ENCODE results near the gene CPE.
"Not testable (repeated sequence)": the region's sequence is repeated elsewhere in the genome, so short reads cannot be mapped to it uniquely, and the experiment has no call there.

CPE gene

DNA sequence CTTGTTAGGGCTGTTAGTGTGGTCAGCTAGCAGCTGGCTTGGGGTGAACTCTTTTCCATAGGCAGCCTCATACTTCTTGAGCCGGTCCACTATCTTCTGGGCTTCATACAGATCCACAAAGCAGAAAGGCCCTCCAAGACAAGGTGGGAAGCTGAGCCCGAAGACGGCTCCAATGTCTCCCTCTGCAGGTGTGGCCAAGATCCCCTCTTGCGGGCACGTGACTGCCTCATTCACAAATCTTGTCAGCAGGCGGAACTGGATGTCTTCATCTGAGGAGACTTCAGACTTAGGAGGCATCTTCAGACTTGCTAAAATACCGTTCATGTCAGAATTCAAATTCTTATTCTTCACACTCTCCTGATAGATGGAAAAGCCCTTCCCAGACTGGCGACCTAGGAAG lies 25.3 kb downstream of the CPE start:
- DNase-seq (ENCODE audit: low read depth in 2 of 2) = no peak

- no peak for DNase-seq (ENCODE audit: low read depth in 2 of 2)
Measured at GRCh38 chr4:165404696-165405095, 25.9 kb downstream of the CPE start.

- no peak for DNase-seq (ENCODE audit: low read depth in 2 of 2)
Measured at GRCh38 chr4:165410214-165410613, 31.4 kb downstream of the CPE start.

- DNase-seq (ENCODE audit: low read depth in 2 of 2) = no peak
Measured at GRCh38 chr4:165415910-165416309, 37.1 kb downstream of the CPE start.

- DNase-seq (ENCODE audit: low read depth in 2 of 2) = no peak
Measured at GRCh38 chr4:165418073-165418472, 39.3 kb downstream of the CPE start.

DNA sequence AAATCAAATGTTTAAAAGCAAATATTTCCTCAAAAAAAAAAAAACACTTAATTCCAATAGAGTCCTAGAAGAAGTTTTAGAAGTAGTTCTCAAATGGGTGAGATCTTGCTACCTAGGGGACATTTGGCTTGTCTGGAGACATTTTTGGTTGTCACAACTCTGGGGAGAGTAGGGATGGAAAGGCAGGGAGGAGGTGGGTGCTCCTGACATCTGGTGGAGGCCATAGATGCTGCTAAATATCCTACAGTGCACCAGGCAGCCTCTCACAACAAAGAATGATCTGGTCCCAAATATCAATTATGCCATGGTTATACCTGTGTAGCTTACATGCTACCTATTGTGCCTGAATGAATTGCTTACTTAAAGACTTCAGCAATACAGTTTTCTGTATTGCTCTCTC lies 46.8 kb downstream of the CPE start:
- DNase-seq (ENCODE audit: low read depth in 2 of 2) = no peak

GRCh38 chr4:165426331-165426730 lies 47.5 kb downstream of the CPE start:
- no peak for DNase-seq (ENCODE audit: low read depth in 2 of 2)

GRCh38 chr4:165426823-165427222 lies 48.0 kb downstream of the CPE start:
- no peak for DNase-seq (ENCODE audit: low read depth in 2 of 2)

- no peak for DNase-seq (ENCODE audit: low read depth in 2 of 2)
Measured at GRCh38 chr4:165428957-165429356, 50.1 kb downstream of the CPE start.

- no peak for DNase-seq (ENCODE audit: low read depth in 2 of 2)
Measured at GRCh38 chr4:165433529-165433928, 54.7 kb downstream of the CPE start.

DNA sequence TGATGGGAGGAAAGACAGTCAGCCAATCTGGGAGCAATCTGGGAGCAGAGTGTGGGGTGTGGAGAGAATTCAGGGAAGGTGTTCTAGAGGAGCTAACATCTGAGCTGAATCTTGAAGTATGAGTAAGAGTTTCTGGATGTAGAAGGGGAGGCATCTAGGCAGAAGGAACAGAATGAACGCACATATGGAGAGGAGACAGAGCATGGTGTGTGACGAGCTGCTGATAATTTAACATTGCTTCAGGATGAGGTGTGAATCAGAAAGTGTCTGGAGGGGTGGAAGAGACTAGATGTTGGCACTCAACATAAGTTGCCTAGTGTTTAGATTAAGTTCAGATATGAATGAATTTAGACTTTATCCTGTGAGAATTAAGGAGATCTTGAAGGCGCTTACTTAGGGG lies 58.9 kb downstream of the CPE start:
- no peak for DNase-seq (ENCODE audit: low read depth in 2 of 2)

DNA sequence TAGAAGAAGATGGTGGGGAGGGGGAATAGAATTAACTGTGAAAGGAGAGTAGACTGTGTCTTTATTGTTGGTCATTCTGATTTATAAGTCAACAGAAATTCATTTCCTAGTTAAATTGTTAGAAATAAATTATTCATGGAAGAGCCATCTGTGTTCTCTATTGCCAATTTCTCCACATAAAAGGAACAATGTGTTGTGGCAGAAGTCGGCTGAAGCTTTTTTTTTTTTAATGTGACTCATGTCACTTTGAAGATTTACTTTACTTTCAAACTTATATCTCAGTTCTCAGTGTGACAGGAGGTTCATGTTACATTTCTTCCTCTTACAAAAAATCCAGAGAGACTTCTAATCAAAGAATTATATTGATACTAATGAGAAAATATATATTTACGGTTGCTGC lies 60.5 kb downstream of the CPE start:
- no peak for DNase-seq (ENCODE audit: low read depth in 2 of 2)

DNA sequence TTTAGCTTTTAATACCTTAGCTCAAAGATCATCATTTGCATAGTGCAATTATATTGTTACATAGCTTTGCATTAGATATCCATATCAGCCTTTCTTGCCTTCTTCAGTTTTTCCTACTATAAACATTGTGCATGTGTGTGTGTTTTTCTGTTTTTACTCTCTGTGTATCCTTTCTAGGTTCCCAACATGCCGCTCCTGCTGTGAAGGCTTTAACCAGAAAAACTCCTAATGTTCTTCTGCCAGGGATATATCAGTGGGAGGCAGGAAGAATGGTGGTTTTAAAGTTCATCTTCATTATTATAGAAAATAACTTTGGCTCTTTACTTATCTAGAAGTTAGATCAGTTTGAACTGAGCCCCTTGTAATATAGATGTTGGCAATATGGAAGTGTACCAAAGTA lies 61.2 kb downstream of the CPE start:
- no peak for DNase-seq (ENCODE audit: low read depth in 2 of 2)

GRCh38 chr4:165440415-165441158 lies 61.8 kb downstream of the CPE start:
- DNase-seq (ENCODE audit: low read depth in 2 of 2) = no peak

GRCh38 chr4:165443276-165443675 lies 64.5 kb downstream of the CPE start:
- DNase-seq (ENCODE audit: low read depth in 2 of 2) = no peak

DNA sequence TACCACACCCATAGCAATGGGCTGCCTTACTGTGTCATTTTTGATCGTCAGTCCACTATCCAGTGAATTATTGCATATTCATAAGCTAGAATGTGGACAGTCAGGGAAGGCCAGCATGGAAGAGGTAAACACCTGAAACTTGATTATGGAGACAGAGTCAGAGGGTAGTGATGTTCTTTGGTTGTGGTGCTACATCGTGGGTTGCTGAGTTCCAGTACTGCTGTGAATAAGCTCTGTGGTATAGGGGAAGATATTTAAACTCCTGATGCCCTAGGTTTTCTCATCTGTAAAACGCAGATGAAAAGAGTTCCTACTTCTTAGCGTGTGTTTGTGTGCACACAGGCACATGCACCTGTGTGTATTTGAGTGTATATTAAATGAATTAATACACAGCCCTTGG lies 69.9 kb downstream of the CPE start:
- DNase-seq (ENCODE audit: low read depth in 2 of 2) = no peak

GRCh38 chr4:165449333-165449732 lies 70.5 kb downstream of the CPE start:
- DNase-seq (ENCODE audit: low read depth in 2 of 2) = no peak

DNA sequence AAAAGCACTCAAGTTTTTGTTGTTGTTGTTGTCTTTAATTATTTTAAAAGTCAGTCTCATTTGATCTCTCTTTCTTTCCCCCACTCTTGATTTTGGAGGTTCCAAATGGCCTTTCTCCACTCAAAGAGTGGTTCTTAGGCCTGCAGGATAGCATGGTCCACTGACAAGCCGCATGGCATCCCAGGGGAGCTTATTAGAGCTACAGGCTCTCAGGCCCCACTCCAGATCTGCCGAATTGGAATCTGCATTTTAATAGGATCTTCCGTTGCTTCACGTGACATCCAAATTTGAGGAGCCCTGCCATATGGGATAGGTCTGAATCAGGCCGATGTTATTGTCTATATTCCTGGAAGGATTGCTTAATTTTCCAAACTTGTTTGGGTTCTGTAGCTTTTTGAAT lies 72.1 kb downstream of the CPE start:
- no peak for DNase-seq (ENCODE audit: low read depth in 2 of 2)

DNA sequence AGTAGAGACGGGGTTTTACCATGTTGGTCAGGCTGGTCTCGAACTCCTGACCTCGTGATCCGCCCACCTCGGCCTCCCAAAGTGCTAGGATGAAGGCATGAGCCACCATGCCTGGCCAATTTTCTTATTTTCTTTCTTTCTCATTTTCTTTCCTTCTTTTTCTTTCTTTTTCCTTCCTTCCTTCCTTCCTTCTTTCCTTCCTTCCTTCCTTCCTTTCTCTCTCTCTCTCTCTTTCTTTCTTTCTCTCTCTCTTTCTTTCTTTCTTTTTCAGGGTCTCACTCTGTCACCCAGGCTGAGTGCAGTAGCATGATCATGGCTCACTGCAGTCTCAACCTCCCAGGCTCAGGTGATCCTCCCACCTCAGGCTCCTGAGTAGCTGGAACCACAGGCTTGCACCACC lies 74.3 kb downstream of the CPE start:
- not testable (repeated sequence) for DNase-seq (ENCODE audit: low read depth in 2 of 2)

DNA sequence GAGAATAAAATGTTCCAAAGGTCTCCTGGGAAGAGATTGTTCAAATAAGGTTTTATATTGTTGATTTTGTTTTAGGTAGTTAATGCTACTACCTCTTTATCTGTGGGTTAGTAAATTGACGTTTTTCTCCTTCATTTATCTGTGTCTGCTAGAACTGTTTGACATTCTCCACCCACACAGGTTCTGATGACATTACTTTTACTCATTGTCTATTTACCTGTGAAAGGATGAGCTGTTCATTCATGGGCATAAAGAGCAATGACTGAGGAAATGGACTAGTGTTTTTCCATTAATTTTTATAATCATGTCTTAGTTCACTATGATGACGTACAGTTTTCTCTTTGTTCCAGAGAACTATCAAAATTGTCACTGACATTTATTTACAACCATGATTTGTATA lies 75.6 kb downstream of the CPE start:
- no peak for DNase-seq (ENCODE audit: low read depth in 2 of 2)

GRCh38 chr4:165457793-165458192 lies 79.0 kb downstream of the CPE start:
- DNase-seq (ENCODE audit: low read depth in 2 of 2) = no peak

- DNase-seq (ENCODE audit: low read depth in 2 of 2) = no peak
Measured at GRCh38 chr4:165458471-165458870, 79.7 kb downstream of the CPE start.

DNA sequence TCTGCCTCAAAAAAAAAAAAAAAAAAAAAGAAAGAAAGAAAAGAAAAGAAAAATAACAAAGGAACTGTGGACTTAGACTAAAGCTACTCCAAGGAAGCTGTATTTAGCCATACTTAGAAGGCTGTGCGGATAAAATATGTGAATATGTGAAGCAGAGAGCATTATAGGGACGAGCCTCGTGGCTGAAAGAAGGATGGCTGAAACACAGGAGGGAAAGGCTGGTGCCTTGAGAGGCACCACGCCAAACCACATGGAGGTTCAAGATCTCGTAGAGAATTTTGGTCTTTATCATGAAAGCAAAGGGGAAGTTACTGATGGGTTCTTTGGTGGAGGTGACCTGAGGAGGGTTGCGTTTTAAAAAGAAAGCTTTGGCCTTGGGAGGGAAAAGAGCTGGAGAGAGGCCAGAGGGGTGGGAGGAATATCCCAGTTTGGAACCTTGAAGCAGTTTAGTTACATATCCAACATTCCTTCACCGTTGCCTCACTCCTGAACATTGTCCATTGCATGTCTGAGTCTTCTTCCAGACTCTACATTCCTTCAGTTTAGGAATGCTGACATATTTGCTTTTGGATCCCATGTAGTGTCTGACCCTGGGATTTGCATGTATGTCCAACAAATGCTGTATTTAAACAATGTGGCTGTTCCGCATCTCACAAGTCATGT lies 82.5 kb downstream of the CPE start:
- DNase-seq (ENCODE audit: low read depth in 2 of 2) = no peak

DNA sequence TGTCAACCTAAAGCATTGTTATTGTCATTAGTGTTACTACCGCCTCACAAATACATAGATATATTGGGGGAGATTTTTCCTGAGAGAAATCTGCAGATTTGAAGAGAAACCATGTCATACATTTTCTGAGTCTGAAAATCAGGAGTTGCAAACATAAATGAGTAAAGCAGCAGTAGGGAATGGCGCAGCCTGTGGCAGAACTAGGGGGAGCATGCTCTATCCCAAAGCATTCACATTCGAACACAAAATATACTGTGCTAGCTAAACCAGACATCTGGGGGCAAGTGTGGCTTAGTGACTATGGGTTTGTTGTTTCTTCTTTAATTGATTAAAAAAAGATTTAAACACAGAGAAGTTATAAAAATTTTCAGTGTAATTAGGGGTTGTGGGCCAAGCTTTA lies 83.2 kb downstream of the CPE start:
- no peak for DNase-seq (ENCODE audit: low read depth in 2 of 2)

Measured in stimulated activated CD4-positive, alpha-beta T cell treated with anti-CD3 and anti-CD28 coated beads, Interleukin-12 subunit alpha, Interleukin-12 subunit beta, amount 100 ng/mL, for 24 hours (primary cell).